Body of pancreas (tissue), 4 donors: ENCODE measurements around the gene HAUS7. TPM values are rescaled to one million over a fixed set of nuclear protein-coding genes. Genes with fewer than 3 reads are reported as not detected.

ENCODE experiments used
- ATAC-seq: fragments of 150-250 bp; one replicate; pipeline ENCODE4 v1.9.1; 2016
- DNase-seq, 4 donors: peaks; one replicate each; pipeline ENCODE4 v3.0.0-alpha.2; 2019
- H3K27ac ChIP-seq, 4 donors: fragments of 200-600 bp; sonication (generic); 1 replicate in 3 of 4; 2 replicates in 1 of 4; pipeline versions ENCODE4 v1.5.1 to v1.6.1; 2016 to 2019; ENCODE audit warnings: mild to moderate bottlenecking in 1 of 4, mixed read lengths in 1 of 4, moderate library complexity in 1 of 4
- H3K27me3 ChIP-seq, 2 donors: fragments of 200-600 bp; sonication (generic); one replicate each; pipeline ENCODE4 v1.6.0; 2016; ENCODE audit warnings: mild to moderate bottlenecking in 1 of 2
- H3K36me3 ChIP-seq, 2 donors: fragments of 200-600 bp; sonication (generic); replicated peaks in 1 of 2; 2 replicates each; pipeline ENCODE4 v1.5.1; 2016; ENCODE audit warnings: low read depth in 2 of 2; ENCODE audit not compliant: insufficient read depth in 1 of 2
- H3K4me1 ChIP-seq: fragments of 200-600 bp; sonication (generic); one replicate; pipeline ENCODE4 v1.6.0; 2016
- H3K4me3 ChIP-seq, 2 donors: fragments of 200-600 bp; sonication (generic); 1 replicate in 1 of 2; 2 replicates in 1 of 2; pipeline ENCODE4 v1.5.1; 2016 to 2019
- H3K9me3 ChIP-seq, 3 donors: fragments of 200-600 bp; sonication (generic); 1 replicate in 2 of 3; 2 replicates in 1 of 3; pipeline ENCODE4 v1.5.1; 2016
- POLR2A ChIP-seq, 3 donors: fragments of 450-650 bp; IDR thresholded peaks; one replicate each; pipeline ENCODE4 v1.6.1; 2016; ENCODE audit warnings: antibody characterized with exemption in 3 of 3, mild to moderate bottlenecking in 2 of 3
- WGBS, 2 donors: methylation state at CpG; one replicate each; pipeline ENCODE4 v1.1.5; 2017; 5-methylcytosine and 5-hydroxymethylcytosine counted together
- intact Hi-C: fragments of 100-400 bp; cut with DNase I; formaldehyde crosslinking; loops from one replicate; pipeline ENCODE4 v1.15.1; 2023
- total RNA-seq, 2 donors: library from RNA; depleted of rRNA; stranded (reverse); fragments of >200 nt; gene quantifications; one replicate each; pipeline ENCODE4 v1.1.0, GENCODE V29; 2016
- TF ChIP-seq, protein P1 (sequence below), 7 experiments: fragments of 450-650 bp in 4 of 7; fragments of 200-600 bp in 3 of 7; sonication (generic) in 3 of 7; IDR thresholded peaks; one replicate each; pipeline ENCODE4 v1.5.1; 2016 to 2019; ENCODE audit warnings: antibody characterized with exemption in 7 of 7

Gene HAUS7
- total RNA-seq, 2 donors from 2014 or later, result 3.1 to 38.2 TPM

DNA sequence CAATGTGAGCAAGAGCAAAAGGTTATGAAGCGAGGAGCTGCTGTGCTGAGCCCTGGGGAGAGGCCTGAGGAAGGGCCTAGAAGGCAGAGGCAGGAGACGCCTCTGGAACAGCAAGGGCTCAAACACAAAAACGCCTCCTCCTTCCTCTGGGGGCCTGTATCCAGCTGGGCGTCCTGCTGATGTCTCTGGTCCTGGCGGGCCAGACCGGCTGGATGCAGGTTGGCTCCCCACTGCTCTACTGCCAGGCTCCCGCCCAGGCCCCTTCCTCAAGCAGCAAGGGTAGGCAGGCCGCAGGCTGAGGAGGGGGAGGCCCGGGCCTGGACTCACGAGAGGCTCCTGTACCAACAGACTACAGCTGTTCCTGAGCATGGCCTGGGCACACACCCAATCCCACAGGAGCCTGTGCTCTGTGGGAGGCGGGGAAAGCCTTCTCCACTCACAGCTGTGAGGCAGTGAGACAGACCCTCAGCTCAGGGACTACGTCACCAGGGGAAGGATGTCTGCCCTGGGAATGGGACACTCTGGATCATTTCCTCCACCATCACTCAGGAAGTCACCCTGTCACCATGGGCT is 2.3 kb downstream of the HAUS7 start:
- no peaks in the 10 kb centered on the region for H3K36me3 ChIP-seq
- no peak for DNase-seq
- ATAC-seq, result no peak
- TF ChIP-seq, protein P1, sequence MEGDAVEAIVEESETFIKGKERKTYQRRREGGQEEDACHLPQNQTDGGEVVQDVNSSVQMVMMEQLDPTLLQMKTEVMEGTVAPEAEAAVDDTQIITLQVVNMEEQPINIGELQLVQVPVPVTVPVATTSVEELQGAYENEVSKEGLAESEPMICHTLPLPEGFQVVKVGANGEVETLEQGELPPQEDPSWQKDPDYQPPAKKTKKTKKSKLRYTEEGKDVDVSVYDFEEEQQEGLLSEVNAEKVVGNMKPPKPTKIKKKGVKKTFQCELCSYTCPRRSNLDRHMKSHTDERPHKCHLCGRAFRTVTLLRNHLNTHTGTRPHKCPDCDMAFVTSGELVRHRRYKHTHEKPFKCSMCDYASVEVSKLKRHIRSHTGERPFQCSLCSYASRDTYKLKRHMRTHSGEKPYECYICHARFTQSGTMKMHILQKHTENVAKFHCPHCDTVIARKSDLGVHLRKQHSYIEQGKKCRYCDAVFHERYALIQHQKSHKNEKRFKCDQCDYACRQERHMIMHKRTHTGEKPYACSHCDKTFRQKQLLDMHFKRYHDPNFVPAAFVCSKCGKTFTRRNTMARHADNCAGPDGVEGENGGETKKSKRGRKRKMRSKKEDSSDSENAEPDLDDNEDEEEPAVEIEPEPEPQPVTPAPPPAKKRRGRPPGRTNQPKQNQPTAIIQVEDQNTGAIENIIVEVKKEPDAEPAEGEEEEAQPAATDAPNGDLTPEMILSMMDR (IDR thresholded peaks at IDR 0.05), result no peak
- no peak for TF ChIP-seq POLR2A (IDR thresholded peaks at IDR 0.05)
- H3K27me3 ChIP-seq, result no peaks in the 10 kb centered on the region
- intact Hi-C loops, result no loop called here
- H3K27ac ChIP-seq, result no peak overlapping the region
- 75 to 90% methylated on average over 1 to 4 of the region's 12 CpGs for WGBS, 2 donors
- H3K4me1 ChIP-seq, result peaks cover 12% of the 10 kb centered on the region
- H3K4me3 ChIP-seq, result no peak overlapping the region
- no peaks in the 10 kb centered on the region for H3K9me3 ChIP-seq

DNA sequence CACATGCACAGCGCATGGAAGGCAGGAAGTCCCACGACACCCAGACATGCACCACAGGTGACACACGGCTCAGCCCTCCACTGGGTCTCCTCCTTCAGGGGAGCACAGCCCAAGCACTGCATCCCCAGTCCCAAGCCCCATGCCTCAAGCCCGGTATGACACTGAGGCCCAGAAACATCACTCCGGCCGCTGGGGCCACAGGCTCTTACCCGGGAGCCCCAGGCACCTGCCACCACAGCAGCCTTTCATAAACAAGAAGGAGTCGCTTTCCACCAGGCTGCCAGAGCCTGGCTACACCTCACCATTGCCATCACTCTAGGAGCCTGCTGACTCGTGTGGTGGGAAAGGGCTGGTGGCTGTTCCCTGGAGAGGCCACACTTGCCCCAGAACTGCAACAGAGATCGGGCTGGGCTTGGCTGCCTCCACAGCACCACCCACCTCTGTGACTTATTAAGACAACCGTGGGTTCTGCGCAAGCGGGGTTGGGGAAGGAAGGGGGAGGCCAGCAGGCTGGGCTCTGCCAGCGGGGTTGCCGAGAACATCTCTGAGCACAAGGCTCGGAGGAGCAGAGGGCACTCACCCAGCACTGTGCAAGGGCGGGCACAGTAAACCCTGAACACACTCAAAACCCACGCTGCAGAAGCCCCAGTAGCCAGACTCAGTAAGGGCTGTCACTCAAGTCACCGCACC is 4.5 kb downstream of the HAUS7 start:
- intact Hi-C loops, result no loop called here
- TF ChIP-seq, protein P1 (IDR thresholded peaks at IDR 0.05), result no peak
- no peak for TF ChIP-seq POLR2A (IDR thresholded peaks at IDR 0.05)
- Histone ChIP-seq H3K27ac (no peak overlapping the region), H3K4me1 (peaks cover 12% of the 10 kb centered on the region), H3K36me3 (no peaks in the 10 kb centered on the region), H3K4me3 (no peak overlapping the region), H3K27me3 (no peaks in the 10 kb centered on the region), H3K9me3 (no peaks in the 10 kb centered on the region)
- no peak for ATAC-seq
- no peak for DNase-seq
- WGBS, 2 donors, result 85 to 92% methylated on average over 5 to 6 of the region's 19 CpGs

- ATAC-seq (no peak), DNase-seq (no peak)
- Histone ChIP-seq H3K27ac (no peak overlapping the region), H3K9me3 (no peaks in the 10 kb centered on the region), H3K27me3 (no peaks in the 10 kb centered on the region), H3K4me1 (peaks cover 3% of the 10 kb centered on the region), H3K36me3 (no peaks in the 10 kb centered on the region), H3K4me3 (no peak overlapping the region)
- intact Hi-C loops, result no loop called here
- no peak for TF ChIP-seq POLR2A (IDR thresholded peaks at IDR 0.05)
- TF ChIP-seq, protein P1 (IDR thresholded peaks at IDR 0.05), result no peak
- WGBS, 2 donors, result 90% methylated on average over 4 of the region's 5 CpGs; no CpG with 5 or more reads in 1 of the 2 donors
Observed at GRCh38 chrX:153464116-153464515, 6.3 kb downstream of the HAUS7 start.

DNA sequence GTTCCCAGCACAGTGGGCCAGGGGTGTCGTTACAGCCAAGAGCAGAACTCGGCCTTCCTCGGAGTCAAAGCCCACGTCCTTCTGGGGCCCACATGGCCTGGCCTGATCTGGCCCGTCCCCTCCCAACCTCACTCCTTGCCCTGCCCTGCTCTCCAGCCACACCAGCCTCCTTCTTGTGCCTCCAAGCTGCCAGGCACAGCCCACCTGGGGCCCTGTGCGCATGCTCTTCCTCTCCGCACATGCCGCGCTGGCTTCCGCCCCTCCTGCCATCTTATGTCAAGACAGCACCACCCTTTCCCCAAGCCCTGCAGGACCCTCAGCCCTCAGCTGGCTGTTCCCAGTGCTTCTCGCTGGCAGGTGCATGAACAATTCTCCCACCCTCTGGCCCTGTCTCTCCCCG is 6.8 kb downstream of the HAUS7 start:
- DNase-seq (no peak), ATAC-seq (no peak)
- intact Hi-C loops, result no loop called here
- H3K36me3 ChIP-seq, result no peaks in the 10 kb centered on the region
- no peaks in the 10 kb centered on the region for H3K4me1 ChIP-seq
- H3K27me3 ChIP-seq, result no peaks in the 10 kb centered on the region
- TF ChIP-seq POLR2A (IDR thresholded peaks at IDR 0.05), result no peak
- TF ChIP-seq, protein P1 (IDR thresholded peaks at IDR 0.05), result no peak
- H3K9me3 ChIP-seq, result no peaks in the 10 kb centered on the region
- no peak overlapping the region for H3K4me3 ChIP-seq
- WGBS, 2 donors, result 56 to 79% methylated on average over 4 to 11 of the region's 12 CpGs
- H3K27ac ChIP-seq, result no peak overlapping the region

DNA sequence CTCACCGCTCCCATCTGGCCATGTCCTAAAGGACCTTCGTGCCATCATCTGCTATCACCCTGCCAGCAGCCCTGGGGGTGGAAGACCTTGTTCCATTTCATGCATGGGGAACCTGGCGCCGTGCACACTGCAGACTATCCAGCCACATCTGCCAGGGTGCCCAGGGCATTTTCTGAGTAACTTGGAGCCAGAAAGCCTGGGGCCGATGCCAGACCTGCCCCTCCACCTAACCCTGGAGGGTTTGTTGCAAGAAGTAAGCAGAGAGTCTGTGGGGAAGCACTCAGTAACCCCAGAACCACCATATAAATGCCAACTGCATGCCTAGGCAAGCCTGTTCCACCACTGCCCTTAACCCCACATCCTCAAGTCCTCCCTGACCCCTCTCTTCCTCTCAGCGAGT is 7.3 kb downstream of the HAUS7 start:
- no peaks in the 10 kb centered on the region for H3K4me1 ChIP-seq
- H3K27ac ChIP-seq, result no peak overlapping the region
- WGBS, 2 donors, result 89 to 93% methylated on average over 3 of the region's 6 CpGs
- H3K36me3 ChIP-seq, result no peaks in the 10 kb centered on the region
- H3K9me3 ChIP-seq, result no peaks in the 10 kb centered on the region
- intact Hi-C loops, result no loop called here
- DNase-seq, result no peak
- no peak overlapping the region for H3K4me3 ChIP-seq
- H3K27me3 ChIP-seq, result no peaks in the 10 kb centered on the region
- TF ChIP-seq, protein P1 (IDR thresholded peaks at IDR 0.05), result no peak
- no peak for TF ChIP-seq POLR2A (IDR thresholded peaks at IDR 0.05)
- no peak for ATAC-seq
